ENCODE data around the gene ING5. TPM values are rescaled to one million over a fixed set of nuclear protein-coding genes. Genes with fewer than 3 reads are reported as not detected.

The ING5 gene
- total RNA-seq, 2 donors from 2014 or later = 18.3 to 44.2 TPM

- H3K4me3 ChIP-seq = no peak overlapping the region
- H3K36me3 ChIP-seq = no peaks in the 10 kb centered on the region
- H3K9ac ChIP-seq (ENCODE audit: low read depth in 2 of 2, low read length in 2 of 2) = no peak overlapping the region
- no peaks in the 10 kb centered on the region for H3K27me3 ChIP-seq
- TF ChIP-seq, protein P1, sequence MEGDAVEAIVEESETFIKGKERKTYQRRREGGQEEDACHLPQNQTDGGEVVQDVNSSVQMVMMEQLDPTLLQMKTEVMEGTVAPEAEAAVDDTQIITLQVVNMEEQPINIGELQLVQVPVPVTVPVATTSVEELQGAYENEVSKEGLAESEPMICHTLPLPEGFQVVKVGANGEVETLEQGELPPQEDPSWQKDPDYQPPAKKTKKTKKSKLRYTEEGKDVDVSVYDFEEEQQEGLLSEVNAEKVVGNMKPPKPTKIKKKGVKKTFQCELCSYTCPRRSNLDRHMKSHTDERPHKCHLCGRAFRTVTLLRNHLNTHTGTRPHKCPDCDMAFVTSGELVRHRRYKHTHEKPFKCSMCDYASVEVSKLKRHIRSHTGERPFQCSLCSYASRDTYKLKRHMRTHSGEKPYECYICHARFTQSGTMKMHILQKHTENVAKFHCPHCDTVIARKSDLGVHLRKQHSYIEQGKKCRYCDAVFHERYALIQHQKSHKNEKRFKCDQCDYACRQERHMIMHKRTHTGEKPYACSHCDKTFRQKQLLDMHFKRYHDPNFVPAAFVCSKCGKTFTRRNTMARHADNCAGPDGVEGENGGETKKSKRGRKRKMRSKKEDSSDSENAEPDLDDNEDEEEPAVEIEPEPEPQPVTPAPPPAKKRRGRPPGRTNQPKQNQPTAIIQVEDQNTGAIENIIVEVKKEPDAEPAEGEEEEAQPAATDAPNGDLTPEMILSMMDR (IDR thresholded peaks at IDR 0.05) = no peak
- no peaks in the 10 kb centered on the region for H3K4me1 ChIP-seq
- H3K9me3 ChIP-seq = no peaks in the 10 kb centered on the region
- intact Hi-C loops (cut with DNase I) = no loop called here
- no peak overlapping the region for H3K27ac ChIP-seq
- DNase-seq = no peak
Observed at GRCh38 chr2:241752253-241752652, 50.4 kb downstream of the ING5 start.

DNA sequence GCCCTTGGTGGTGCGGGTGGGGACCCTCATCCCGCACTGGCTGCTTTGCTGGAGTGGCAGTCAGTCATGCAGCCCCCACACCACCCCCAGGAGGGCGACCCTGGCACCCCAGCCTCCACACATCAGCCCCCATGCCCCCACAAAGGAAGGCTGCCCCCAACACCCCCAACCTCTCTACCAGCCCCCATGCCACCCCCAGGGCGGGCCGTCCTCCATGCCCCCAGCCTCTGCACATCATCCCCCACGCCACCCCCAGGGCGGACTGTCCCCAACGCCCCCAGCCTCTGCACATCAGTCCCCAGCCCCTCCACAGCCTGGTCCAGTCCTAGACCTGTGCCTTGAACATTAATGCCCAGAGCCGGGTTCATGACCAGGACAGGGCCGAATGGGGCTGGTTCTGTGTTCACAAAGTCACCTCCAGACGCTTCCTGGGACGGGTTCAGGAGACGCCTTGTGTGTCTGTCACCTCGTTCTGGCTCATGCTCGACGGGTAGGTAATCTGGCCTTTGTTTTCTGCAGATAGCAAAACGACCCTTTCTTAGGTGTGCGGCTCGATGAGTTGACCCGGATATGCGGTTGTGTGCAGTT lies 50.9 kb downstream of the ING5 start:
- intact Hi-C loops (cut with DNase I) = no loop called here
- H3K4me3 ChIP-seq = no peak overlapping the region
- no peak overlapping the region for H3K27ac ChIP-seq
- no peaks in the 10 kb centered on the region for H3K4me1 ChIP-seq
- no peaks in the 10 kb centered on the region for H3K9me3 ChIP-seq
- DNase-seq = no peak
- no peaks in the 10 kb centered on the region for H3K36me3 ChIP-seq
- H3K27me3 ChIP-seq = no peaks in the 10 kb centered on the region
- H3K9ac ChIP-seq (ENCODE audit: low read depth in 2 of 2, low read length in 2 of 2) = no peak overlapping the region
- TF ChIP-seq, protein P1 (IDR thresholded peaks at IDR 0.05) = no peak

DNA sequence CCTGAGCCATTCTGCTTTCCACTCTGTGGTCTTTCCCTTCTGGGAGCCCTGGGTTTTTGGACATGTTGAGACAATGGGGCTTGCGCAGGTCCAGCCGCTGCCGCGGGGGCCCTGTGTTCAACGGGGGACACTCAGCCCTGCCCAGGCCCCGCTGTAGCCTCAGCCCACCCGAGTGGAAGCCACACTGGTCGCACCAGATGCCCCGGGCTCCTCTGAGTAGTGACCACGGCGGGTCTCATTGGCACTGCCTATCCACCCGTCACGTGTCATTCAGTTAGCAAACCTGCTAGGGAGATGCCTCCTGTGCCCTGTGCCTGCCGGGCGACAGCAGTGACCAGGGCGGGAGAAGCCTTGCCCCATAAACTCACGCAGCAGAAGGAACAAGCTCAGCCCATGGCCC lies 51.7 kb downstream of the ING5 start:
- H3K9me3 ChIP-seq = no peaks in the 10 kb centered on the region
- intact Hi-C loops (cut with DNase I) = no loop called here
- H3K4me3 ChIP-seq = no peak overlapping the region
- TF ChIP-seq, protein P1 (IDR thresholded peaks at IDR 0.05) = no peak
- no peak for DNase-seq
- no peaks in the 10 kb centered on the region for H3K36me3 ChIP-seq
- H3K4me1 ChIP-seq = no peaks in the 10 kb centered on the region
- H3K27me3 ChIP-seq = no peaks in the 10 kb centered on the region
- no peak overlapping the region for H3K27ac ChIP-seq
- H3K9ac ChIP-seq (ENCODE audit: low read depth in 2 of 2, low read length in 2 of 2) = no peak overlapping the region

DNA sequence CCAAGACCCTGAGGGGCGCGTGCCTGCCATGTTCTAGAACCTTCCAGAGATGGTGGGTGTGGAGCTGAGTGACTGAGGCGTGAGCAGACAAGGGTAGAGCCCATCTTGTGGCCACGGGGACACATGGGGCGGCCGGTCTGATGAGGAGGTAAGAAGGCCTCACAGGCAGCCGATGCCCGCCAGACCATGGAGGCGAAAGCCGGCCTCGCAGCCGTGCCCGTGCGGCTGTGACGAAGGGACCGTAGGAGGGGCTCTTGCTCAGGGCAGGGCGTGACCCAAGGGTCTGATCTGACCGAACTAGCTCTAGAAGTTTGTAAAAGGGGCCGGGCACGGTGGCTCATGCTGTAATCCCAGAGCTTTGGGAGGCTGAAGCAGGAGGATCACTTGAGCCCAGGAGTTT lies 52.2 kb downstream of the ING5 start:
- H3K36me3 ChIP-seq = no peaks in the 10 kb centered on the region
- no peak overlapping the region for H3K4me3 ChIP-seq
- DNase-seq = no peak

GRCh38 chr2:241755166-241755565 lies 53.3 kb downstream of the ING5 start:
- Histone ChIP-seq H3K4me3 (no peak overlapping the region), H3K27me3 (no peaks in the 10 kb centered on the region), H3K9ac (ENCODE audit: low read depth in 2 of 2, low read length in 2 of 2) (no peak overlapping the region), H3K27ac (no peak overlapping the region), H3K4me1 (no peaks in the 10 kb centered on the region), H3K9me3 (no peaks in the 10 kb centered on the region), H3K36me3 (no peaks in the 10 kb centered on the region)
- no peak for DNase-seq
- TF ChIP-seq, protein P1 (IDR thresholded peaks at IDR 0.05) = no peak
- intact Hi-C loops (cut with DNase I) = no loop called here

More for the DNA sequence above, 52.2 kb downstream of the ING5 start:
- H3K9ac ChIP-seq (ENCODE audit: low read depth in 2 of 2, low read length in 2 of 2) = no peak overlapping the region
- intact Hi-C loops (cut with DNase I) = no loop called here
- H3K9me3 ChIP-seq = no peaks in the 10 kb centered on the region
- TF ChIP-seq, protein P1 (IDR thresholded peaks at IDR 0.05) = no peak
- H3K27me3 ChIP-seq = no peaks in the 10 kb centered on the region
- no peak overlapping the region for H3K27ac ChIP-seq
- H3K4me1 ChIP-seq = no peaks in the 10 kb centered on the region

All from colonic mucosa (tissue), 4 donors.